Measurements from ENCODE around the gene ARID3A.

ARID3A gene

GRCh38 chr19:933553-933882 lies 7.7 kb downstream of the ARID3A start:
- H4K20me1 ChIP-seq (ENCODE audit: insufficient read depth, low read length, poor library complexity, severe bottlenecking) = peaks cover 19% of the 10 kb centered on the region
- H3F3A ChIP-seq (ENCODE audit: low read depth) = no peaks in the 10 kb centered on the region
- H3K4me2 ChIP-seq (ENCODE audit: low read depth, low read length, poor library complexity, severe bottlenecking) = no peak overlapping the region
- H3K9me2 ChIP-seq (replicated peaks; ENCODE audit: low read depth, low read length) = no peaks in the 10 kb centered on the region
- H3K36me3 ChIP-seq (ENCODE audit: insufficient read depth, low read length) = peaks cover 4% of the 10 kb centered on the region; the same call in 1 of the 2 replicates
- no peak for TF ChIP-seq EZH2phosphoT487 (IDR thresholded peaks at IDR 0.05; ENCODE audit: borderline replicate concordance)
- TF ChIP-seq CTCF (conservative IDR thresholded peaks at IDR 0.05; ENCODE audit: low read length) = no peak
- no peaks in the 10 kb centered on the region for H3K9me3 ChIP-seq (ENCODE audit: insufficient read depth, low read depth, low read length)
- no peak overlapping the region for H3K9ac ChIP-seq (ENCODE audit: low read depth, low read length, poor library complexity, severe bottlenecking)
- no peaks in the 10 kb centered on the region for H3K4me1 ChIP-seq (ENCODE audit: insufficient read depth, low read length, poor library complexity, severe bottlenecking)
- no peaks in the 10 kb centered on the region for H3K27me3 ChIP-seq (ENCODE audit: insufficient read depth, low read length, poor library complexity, severe bottlenecking)
- H2AFZ ChIP-seq (ENCODE audit: low read length) = no peak overlapping the region
- no peak overlapping the region for H3K4me3 ChIP-seq (ENCODE audit: low read length, poor library complexity, severe bottlenecking)
- H3K79me2 ChIP-seq (ENCODE audit: insufficient read depth, low read length) = peaks cover 27% of the 10 kb centered on the region; the same call in 1 of the 2 replicates

- H3K79me2 ChIP-seq (ENCODE audit: insufficient read depth, low read length) = peaks cover 24% of the 10 kb centered on the region; the same call in 1 of the 2 replicates
Observed at GRCh38 chr19:934197-934840, 8.5 kb downstream of the ARID3A start.

GRCh38 chr19:934865-935479 lies 9.1 kb downstream of the ARID3A start:
- Histone ChIP-seq H3K9me3 (ENCODE audit: insufficient read depth, low read depth, low read length) (no peaks in the 10 kb centered on the region), H3K9me2 (replicated peaks; ENCODE audit: low read depth, low read length) (no peaks in the 10 kb centered on the region), H2AFZ (ENCODE audit: low read length) (no peak overlapping the region), H3K27me3 (ENCODE audit: insufficient read depth, low read length, poor library complexity, severe bottlenecking) (no peaks in the 10 kb centered on the region), H3K36me3 (ENCODE audit: insufficient read depth, low read length) (peaks cover 4% of the 10 kb centered on the region; the same call in 1 of the 2 replicates), H3K79me2 (ENCODE audit: insufficient read depth, low read length) (peaks cover 30% of the 10 kb centered on the region; the same call in 1 of the 2 replicates), H3K4me1 (ENCODE audit: insufficient read depth, low read length, poor library complexity, severe bottlenecking) (no peaks in the 10 kb centered on the region), H3F3A (ENCODE audit: low read depth) (no peaks in the 10 kb centered on the region), H3K4me3 (ENCODE audit: low read length, poor library complexity, severe bottlenecking) (no peak overlapping the region), H4K20me1 (ENCODE audit: insufficient read depth, low read length, poor library complexity, severe bottlenecking) (peaks cover 16% of the 10 kb centered on the region), H3K4me2 (ENCODE audit: low read depth, low read length, poor library complexity, severe bottlenecking) (no peak overlapping the region), H3K9ac (ENCODE audit: low read depth, low read length, poor library complexity, severe bottlenecking) (no peak overlapping the region)
- TF ChIP-seq EZH2phosphoT487 (IDR thresholded peaks at IDR 0.05; ENCODE audit: borderline replicate concordance) (no peak), CTCF (conservative IDR thresholded peaks at IDR 0.05; ENCODE audit: low read length) (no peak)

More at GRCh38 chr19:934197-934840, 8.5 kb downstream of the ARID3A start:
- Histone ChIP-seq H3K4me2 (ENCODE audit: low read depth, low read length, poor library complexity, severe bottlenecking) (no peak overlapping the region), H3K9me2 (replicated peaks; ENCODE audit: low read depth, low read length) (no peaks in the 10 kb centered on the region), H3K4me1 (ENCODE audit: insufficient read depth, low read length, poor library complexity, severe bottlenecking) (no peaks in the 10 kb centered on the region), H3K9ac (ENCODE audit: low read depth, low read length, poor library complexity, severe bottlenecking) (no peak overlapping the region), H3K4me3 (ENCODE audit: low read length, poor library complexity, severe bottlenecking) (no peak overlapping the region), H3K27me3 (ENCODE audit: insufficient read depth, low read length, poor library complexity, severe bottlenecking) (no peaks in the 10 kb centered on the region), H3K36me3 (ENCODE audit: insufficient read depth, low read length) (peaks cover 4% of the 10 kb centered on the region; the same call in 1 of the 2 replicates), H3K9me3 (ENCODE audit: insufficient read depth, low read depth, low read length) (no peaks in the 10 kb centered on the region), H2AFZ (ENCODE audit: low read length) (no peak overlapping the region), H3F3A (ENCODE audit: low read depth) (no peaks in the 10 kb centered on the region), H4K20me1 (ENCODE audit: insufficient read depth, low read length, poor library complexity, severe bottlenecking) (peaks cover 16% of the 10 kb centered on the region)
- TF ChIP-seq CTCF (conservative IDR thresholded peaks at IDR 0.05; ENCODE audit: low read length) = no peak
- no peak for TF ChIP-seq EZH2phosphoT487 (IDR thresholded peaks at IDR 0.05; ENCODE audit: borderline replicate concordance)

Data from Loucy (cell line).